Cardiac muscle cell (in vitro differentiated cells and primary cell): ENCODE measurements around the gene NOP58. TPM values are rescaled to one million over a fixed set of nuclear protein-coding genes. Genes with fewer than 3 reads are reported as not detected.
"Not testable (repeated sequence)": the region's sequence is repeated elsewhere in the genome, so short reads cannot be mapped to it uniquely, and the experiment has no call there.

Experiments
- DNase-seq, 2 donors: peaks; one replicate each; pipeline versions ENCODE4 v3.0.0 to v3.0.0-alpha.2; 2010 to 2017; ENCODE audit warnings: low read depth in 1 of 2, low spot score in 1 of 2
- H3K27ac ChIP-seq: fragments of 200-600 bp; sonication (generic); 2 replicates; pipeline ENCODE4 v1.5.1; 2016
- H3K27me3 ChIP-seq: fragments of 200-600 bp; sonication (generic); 2 replicates; pipeline ENCODE4 v1.6.0; 2016; ENCODE audit warnings: control low read depth
- H3K36me3 ChIP-seq: fragments of 200-600 bp; sonication (generic); 2 replicates; pipeline ENCODE4 v1.5.1; 2016; ENCODE audit warnings: control low read depth
- H3K4me1 ChIP-seq: fragments of 200-600 bp; sonication (generic); 2 replicates; pipeline ENCODE4 v1.8.1; 2017; ENCODE audit warnings: low read depth, mild to moderate bottlenecking, mixed run types
- H3K4me3 ChIP-seq: fragments of 200-600 bp; sonication (generic); 2 replicates; pipeline ENCODE4 v1.5.1; 2016; ENCODE audit warnings: mild to moderate bottlenecking
- H3K9me3 ChIP-seq: fragments of 200-600 bp; sonication (generic); 2 replicates; pipeline ENCODE4 v1.5.1; 2017; ENCODE audit warnings: low read depth, mild to moderate bottlenecking, control low read depth
- CTCF ChIP-seq: IDR thresholded peaks from 2 replicates; pipeline ENCODE4 v1.5.1; 2012; ENCODE audit warnings: low read depth, mild to moderate bottlenecking, low read length
- polyA plus RNA-seq: library from polyadenylated mRNA; unstranded; fragments of >200 nt; fragmentation: Nextera tagmentation; extraction: Ambion mirVana; gene quantifications from 2 replicates; pipeline ENCODE4 v1.2.1, GENCODE V29; 2016
- total RNA-seq: library from RNA; depleted of rRNA; stranded (reverse); fragments of >200 nt; gene quantifications from 2 replicates; pipeline ENCODE4 v1.2.3, GENCODE V29; 2016

NOP58 gene
- total RNA-seq: 48.7 and 75.0 TPM in 2 replicates
- polyA plus RNA-seq: 66.3 and 72.8 TPM in 2 replicates

DNA sequence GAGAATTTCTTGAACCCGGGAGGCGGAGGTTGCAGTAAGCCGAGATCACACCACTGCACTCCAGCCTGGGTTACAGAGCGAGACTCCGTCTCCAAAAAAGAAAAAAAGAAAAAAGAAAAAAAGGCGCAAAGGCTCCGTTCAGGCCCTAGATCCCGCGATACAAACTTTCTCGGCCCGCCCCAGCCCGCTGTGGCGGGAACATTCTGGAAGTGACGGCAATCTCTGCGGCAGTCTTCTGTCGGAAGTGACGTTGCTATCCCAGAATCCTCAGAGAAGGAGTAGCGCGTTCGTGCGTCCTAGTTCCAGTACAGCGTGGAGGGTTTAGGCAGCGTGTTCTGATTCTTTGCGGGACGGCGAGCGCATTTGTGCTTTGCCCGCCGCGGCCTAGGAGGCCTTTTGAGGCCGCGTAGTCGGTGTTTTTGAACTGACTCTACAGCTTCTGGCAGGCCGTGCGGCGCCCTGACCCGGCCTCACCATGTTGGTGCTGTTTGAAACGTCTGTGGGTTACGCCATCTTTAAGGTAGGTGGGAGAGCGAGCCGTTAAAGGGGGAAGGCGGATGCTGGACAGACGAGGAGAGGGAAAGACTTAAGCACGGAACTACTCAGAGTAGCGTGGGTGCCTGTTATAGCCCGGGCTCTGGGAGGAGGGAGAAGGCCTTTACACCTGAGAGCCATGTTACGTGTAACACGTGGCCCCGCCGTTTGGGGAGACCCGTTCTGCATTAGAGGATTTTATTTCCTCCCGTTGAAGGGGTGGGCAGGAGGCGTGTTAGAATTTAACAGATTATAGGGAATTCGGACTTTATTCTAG lies at the start of gene NOP58:
Gene NOP58 (plus strand): TSS at position 297 of the 811 bp plus-strand sequence. CDS start 179 bp downstream, at position 476.
- H3K9me3 ChIP-seq: no peaks in the 10 kb centered on the region
- peaks cover 5% of the 10 kb centered on the region for H3K4me1 ChIP-seq
- no peaks in the 10 kb centered on the region for H3K36me3 ChIP-seq
- peak; percentile 96 to 97 for DNase-seq
- H3K27me3 ChIP-seq: no peaks in the 10 kb centered on the region
- TF ChIP-seq CTCF: no peak
- H3K4me3 ChIP-seq: peak within 1 kb of the TSS; percentile 83
- H3K27ac ChIP-seq: peak within 1 kb of the TSS; percentile 98

- DNase-seq: peak; percentile 17 to 43
- no peak for TF ChIP-seq CTCF
- H3K36me3 ChIP-seq: peaks cover 6% of the 10 kb centered on the region
- no peaks in the 10 kb centered on the region for H3K9me3 ChIP-seq
- H3K4me1 ChIP-seq: peaks cover 10% of the 10 kb centered on the region
- H3K27me3 ChIP-seq: no peaks in the 10 kb centered on the region
- peak overlapping the region; percentile 70 for H3K27ac ChIP-seq
- H3K4me3 ChIP-seq: no peak overlapping the region
These were observed 43.7 kb upstream of the NOP58 start for GRCh38 chr2:202221873-202222272.

DNA sequence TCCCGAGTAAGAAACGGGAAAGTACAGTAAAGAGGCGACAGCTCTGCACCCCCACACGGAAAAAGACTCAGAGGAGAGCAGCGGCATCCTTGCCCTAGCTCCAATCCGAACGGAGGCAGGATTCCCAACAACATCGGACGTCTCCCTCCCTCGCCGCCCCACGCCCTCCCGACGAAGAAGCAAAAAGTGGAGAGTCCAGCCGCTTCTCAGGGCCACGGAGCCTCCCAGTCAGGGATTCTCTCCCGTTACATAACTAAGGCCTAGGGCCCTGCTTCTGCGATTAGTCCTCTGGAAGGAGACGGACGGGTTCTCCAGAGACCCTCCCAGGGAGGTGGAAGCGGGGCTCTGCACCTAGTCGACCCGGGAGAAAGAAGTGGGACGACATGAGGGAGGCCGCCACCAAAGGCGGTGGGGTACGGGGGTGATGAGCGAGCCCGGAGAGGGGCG lies 27.8 kb upstream of the NOP58 start:
- Histone ChIP-seq H3K36me3 (no peaks in the 10 kb centered on the region), H3K4me3 (peak overlapping the region; percentile 98), H3K9me3 (no peaks in the 10 kb centered on the region), H3K27ac (peak overlapping the region; percentile 93), H3K4me1 (peaks cover 5% of the 10 kb centered on the region), H3K27me3 (no peaks in the 10 kb centered on the region)
- DNase-seq: peak; percentile 57 to 62
- TF ChIP-seq CTCF: no peak

DNA sequence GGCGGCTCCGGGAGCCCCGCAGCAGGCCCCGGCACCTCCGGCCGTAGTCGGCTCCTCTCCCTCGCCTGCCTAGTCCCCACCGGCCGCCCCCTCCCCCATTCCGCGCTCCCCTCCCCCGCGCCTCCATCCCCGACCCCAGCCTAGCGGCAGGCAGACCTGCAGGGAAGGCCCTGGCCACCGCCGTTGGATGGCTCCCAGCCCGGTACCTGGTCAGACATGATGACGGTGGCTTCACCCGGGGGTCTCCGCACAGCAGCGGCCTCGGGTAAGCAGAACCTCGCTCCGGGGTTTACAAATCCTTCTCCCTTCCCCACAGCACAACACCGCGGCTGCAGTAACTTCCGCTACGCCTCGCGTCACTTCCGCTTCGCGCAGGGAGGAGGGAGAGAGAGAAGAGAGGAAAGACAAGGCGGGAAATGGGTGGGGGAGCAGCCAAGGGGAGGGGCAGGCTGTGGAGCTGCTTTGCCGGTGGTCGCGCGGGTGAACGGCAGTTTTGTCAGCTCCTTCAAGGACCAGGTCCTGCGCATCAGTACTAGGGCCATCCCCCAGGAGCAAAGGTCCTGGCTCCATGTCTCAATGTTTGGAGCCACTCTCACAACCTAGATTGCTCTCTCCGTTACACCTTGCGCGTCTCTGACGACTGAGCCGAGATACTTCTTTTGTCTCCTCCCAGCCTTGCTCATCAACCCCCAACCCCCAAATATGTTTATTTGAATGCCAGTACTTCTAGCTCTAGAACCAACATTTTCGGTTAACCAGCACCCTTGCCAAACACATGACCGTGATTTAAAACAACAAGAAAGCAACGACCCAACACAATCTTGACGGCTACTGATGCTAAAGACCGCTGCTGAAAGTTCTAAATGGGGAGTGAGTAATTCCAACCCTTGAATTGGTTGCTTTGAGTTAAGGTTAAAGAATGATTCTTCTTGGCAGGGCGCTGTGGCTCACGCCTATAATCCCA lies 27.0 kb upstream of the NOP58 start, which contains the start of gene SUMO1:
Gene SUMO1 (minus strand): TSS at position 364 of the 964 bp plus-strand sequence. CDS start 146 bp downstream, at position 218.
- Histone ChIP-seq H3K4me3 (peak within 1 kb of the TSS; percentile 98), H3K4me1 (peaks cover 5% of the 10 kb centered on the region), H3K36me3 (no peaks in the 10 kb centered on the region), H3K9me3 (no peaks in the 10 kb centered on the region), H3K27me3 (no peaks in the 10 kb centered on the region), H3K27ac (peak within 1 kb of the TSS; percentile 93)
- TF ChIP-seq CTCF: no peak
- DNase-seq: peak; percentile 89 to 94

- H3K4me3 ChIP-seq, DNase-seq, H3K36me3 ChIP-seq, H3K4me1 ChIP-seq, H3K27ac ChIP-seq, H3K27me3 ChIP-seq, H3K9me3 ChIP-seq: not testable (repeated sequence)
These were observed 17.9 kb upstream of the NOP58 start for GRCh38 chr2:202247710-202248109.
